Lung (tissue), 12 donors: ENCODE data around the gene GPR146. TPM values are rescaled to one million over a fixed set of nuclear protein-coding genes. Genes with fewer than 3 reads are reported as not detected.

Experiments
- ATAC-seq: fragments of 200-7000 bp; cut with Tn5 transposase; one replicate; pipeline ENCODE4 v1.9.1; 2020; ENCODE audit warnings: moderate number of reproducible peaks; ENCODE audit not compliant: insufficient read depth, low FRiP score
- DNase-seq, 3 donors: peaks; one replicate each; pipeline ENCODE4 v3.0.0-alpha.2; 2013 to 2017
- H3K27ac ChIP-seq, 2 donors: one replicate each; pipeline ENCODE4 v1.5.1; 2013; ENCODE audit warnings: mild to moderate bottlenecking in 2 of 2, moderate library complexity in 2 of 2, control low read depth in 1 of 2, inconsistent platforms in 1 of 2, low read depth in 1 of 2, low read length in 1 of 2
- H3K27me3 ChIP-seq, 3 donors: one replicate each; pipeline ENCODE4 v1.5.1; 2013; ENCODE audit warnings: low read length in 2 of 3; ENCODE audit not compliant: control insufficient read depth in 3 of 3, insufficient read depth in 3 of 3
- H3K36me3 ChIP-seq, 4 donors: one replicate each; pipeline ENCODE4 v1.5.1; 2013; ENCODE audit warnings: low read length in 4 of 4, mild to moderate bottlenecking in 1 of 4, moderate library complexity in 1 of 4; ENCODE audit not compliant: control insufficient read depth in 4 of 4, insufficient read depth in 4 of 4
- H3K4me1 ChIP-seq, 5 donors: one replicate each; pipeline ENCODE4 v1.5.1; 2013; ENCODE audit warnings: low read length in 5 of 5, mild to moderate bottlenecking in 2 of 5, moderate library complexity in 1 of 5; ENCODE audit not compliant: control insufficient read depth in 5 of 5, insufficient read depth in 5 of 5
- H3K4me3 ChIP-seq: one replicate; pipeline ENCODE4 v1.5.1; 2013; ENCODE audit warnings: mild to moderate bottlenecking, control low read depth, moderate library complexity
- H3K9ac ChIP-seq, 2 donors: one replicate each; pipeline ENCODE4 v1.5.1; 2013; ENCODE audit warnings: low read length in 2 of 2, control low read depth in 1 of 2; ENCODE audit not compliant: insufficient read depth in 1 of 2
- H3K9me3 ChIP-seq, 4 donors: one replicate each; pipeline ENCODE4 v1.5.1; 2013; ENCODE audit warnings: low read length in 3 of 4, mild to moderate bottlenecking in 1 of 4, moderate library complexity in 1 of 4; ENCODE audit not compliant: control insufficient read depth in 4 of 4, insufficient read depth in 3 of 4
- WGBS, 2 donors: extraction: QIAGEN DNeasy Blood & Tissue Kit; methylation state at CpG; one replicate each; pipeline ENCODE4 v1.1.7; 2013; 5-methylcytosine and 5-hydroxymethylcytosine counted together
- polyA plus RNA-seq, 2 donors: library from polyadenylated mRNA; stranded (reverse); fragments of 200-250 nt; gene quantifications; one replicate each; pipeline ENCODE4 v1.2.1, GENCODE V29; 2013
- total RNA-seq, 2 donors: library from RNA; depleted of rRNA in 1 of 2; stranded (reverse); fragments of >200 nt in 1 of 2; gene quantifications; one replicate each; pipeline ENCODE4 v1.2.1, GENCODE V29; 2014 to 2021
- TF ChIP-seq, protein P1 (sequence below): IDR thresholded peaks from 2 replicates; pipeline ENCODE4 v1.5.1; 2012; ENCODE audit warnings: mild to moderate bottlenecking; ENCODE audit errors: control extremely low read depth, extremely low read depth
- donor health status: control.
- donor health status: control.
- donor health status: Bipolar disorder and iron deficiency.
- donor health status: healthy.
- donor health status: DM: yes; HTN: yes; CAD: no.

Gene GPR146
- total and polyA plus RNA-seq, 4 donors, result 13.7 to 27.1 (median 14.0) TPM

DNA sequence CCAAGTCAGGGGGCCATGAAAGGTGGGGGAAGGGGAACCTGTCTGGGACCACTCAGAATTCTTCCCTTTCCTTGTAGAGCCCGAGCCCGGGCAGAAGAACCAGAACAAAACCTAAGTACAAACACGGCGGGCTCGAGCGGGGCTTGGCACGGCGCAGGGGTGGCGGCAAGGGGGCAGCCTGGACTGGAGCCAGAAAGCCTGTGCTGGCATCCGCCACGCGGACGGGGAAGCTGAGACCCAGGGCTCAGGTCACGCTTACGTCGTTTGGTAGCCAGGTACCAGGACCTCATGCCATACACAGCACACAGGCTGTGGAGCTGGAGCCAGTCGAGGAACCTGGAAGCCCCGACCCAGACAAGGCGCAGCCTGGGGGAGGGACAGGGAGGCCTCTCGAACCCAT, 37.0 kb downstream of the GPR146 start:
- TF ChIP-seq, protein P1, sequence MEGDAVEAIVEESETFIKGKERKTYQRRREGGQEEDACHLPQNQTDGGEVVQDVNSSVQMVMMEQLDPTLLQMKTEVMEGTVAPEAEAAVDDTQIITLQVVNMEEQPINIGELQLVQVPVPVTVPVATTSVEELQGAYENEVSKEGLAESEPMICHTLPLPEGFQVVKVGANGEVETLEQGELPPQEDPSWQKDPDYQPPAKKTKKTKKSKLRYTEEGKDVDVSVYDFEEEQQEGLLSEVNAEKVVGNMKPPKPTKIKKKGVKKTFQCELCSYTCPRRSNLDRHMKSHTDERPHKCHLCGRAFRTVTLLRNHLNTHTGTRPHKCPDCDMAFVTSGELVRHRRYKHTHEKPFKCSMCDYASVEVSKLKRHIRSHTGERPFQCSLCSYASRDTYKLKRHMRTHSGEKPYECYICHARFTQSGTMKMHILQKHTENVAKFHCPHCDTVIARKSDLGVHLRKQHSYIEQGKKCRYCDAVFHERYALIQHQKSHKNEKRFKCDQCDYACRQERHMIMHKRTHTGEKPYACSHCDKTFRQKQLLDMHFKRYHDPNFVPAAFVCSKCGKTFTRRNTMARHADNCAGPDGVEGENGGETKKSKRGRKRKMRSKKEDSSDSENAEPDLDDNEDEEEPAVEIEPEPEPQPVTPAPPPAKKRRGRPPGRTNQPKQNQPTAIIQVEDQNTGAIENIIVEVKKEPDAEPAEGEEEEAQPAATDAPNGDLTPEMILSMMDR, result no peak
- 74 to 75% methylated on average over 20 of the region's 20 CpGs for WGBS, 2 donors
- ATAC-seq (no peak), DNase-seq (no peak)
- Histone ChIP-seq H3K4me3 (no peak overlapping the region), H3K27ac (no peak overlapping the region), H3K9me3 (no peaks in the 10 kb centered on the region), H3K9ac (no peak overlapping the region), H3K36me3 (no peaks in the 10 kb centered on the region), H3K27me3 (no peaks in the 10 kb centered on the region), H3K4me1 (peaks cover 0 to 26% (median 8%) of the 10 kb centered on the region in 5 donors)

GRCh38 chr7:1081931-1082401, 37.6 kb downstream of the GPR146 start:
- ATAC-seq (no peak), DNase-seq (no peak)
- H3K4me3 ChIP-seq, result no peak overlapping the region
- no peaks in the 10 kb centered on the region for H3K27me3 ChIP-seq
- WGBS, 2 donors, result 64 to 85% methylated on average over 28 to 31 of the region's 31 CpGs
- no peak overlapping the region for H3K9ac ChIP-seq
- no peaks in the 10 kb centered on the region for H3K9me3 ChIP-seq
- H3K27ac ChIP-seq, result peak overlapping the region in 1 of 2 donors; percentile 23
- TF ChIP-seq, protein P1, result no peak
- H3K36me3 ChIP-seq, result no peaks in the 10 kb centered on the region
- H3K4me1 ChIP-seq, result peaks cover 0 to 23% (median 8%) of the 10 kb centered on the region in 5 donors

DNA sequence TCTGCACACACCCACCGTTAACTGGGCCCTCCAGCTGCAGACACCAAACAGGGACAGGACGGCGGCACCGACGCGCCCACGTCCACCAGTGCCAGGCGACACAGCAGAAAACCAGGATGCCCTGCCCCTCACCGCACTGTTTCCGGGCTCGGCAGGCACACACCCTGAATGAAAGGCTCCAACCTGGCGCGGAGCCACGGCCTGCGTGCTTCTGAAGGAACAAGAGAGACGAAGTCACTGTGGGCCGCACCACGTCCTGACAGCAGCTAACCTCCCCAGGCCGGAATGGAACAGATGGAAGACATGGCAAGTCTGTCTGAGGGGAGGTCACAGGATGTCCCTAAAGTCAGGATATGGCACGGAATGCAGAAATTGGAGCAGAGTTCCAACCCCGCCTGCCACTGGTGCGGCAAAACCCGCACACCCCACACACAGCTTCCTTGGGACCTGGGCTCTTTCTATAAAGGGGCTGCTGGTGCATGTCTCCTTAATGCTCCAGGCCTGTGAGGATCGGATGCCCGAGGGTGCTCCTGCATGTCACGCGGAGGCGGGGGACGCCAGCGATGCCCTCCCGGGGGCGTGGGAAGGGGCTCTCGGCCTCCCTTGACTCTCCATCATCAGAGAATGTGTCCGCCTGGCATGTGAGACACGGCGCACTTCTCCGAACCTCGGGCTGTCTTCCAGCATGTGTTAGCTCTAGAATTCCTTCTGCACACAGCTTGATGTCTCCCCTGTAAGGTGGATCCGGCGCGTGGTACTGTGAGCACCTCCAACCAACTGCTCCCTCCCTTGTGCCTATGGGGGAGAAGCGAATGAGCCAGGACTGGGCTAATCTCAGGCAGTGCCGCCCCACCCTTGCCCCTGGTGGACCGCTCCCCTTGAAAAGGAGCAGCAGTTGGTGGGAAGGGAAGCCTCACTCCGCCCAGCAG, 39.6 kb downstream of the GPR146 start:
- Histone ChIP-seq H3K4me1 (peaks cover 3 to 39% (median 19%) of the 10 kb centered on the region in 5 donors), H3K9me3 (no peaks in the 10 kb centered on the region), H3K27me3 (no peaks in the 10 kb centered on the region), H3K9ac (no peak overlapping the region), H3K27ac (peak overlapping the region in 1 of 2 donors; percentile 41), H3K36me3 (no peaks in the 10 kb centered on the region), H3K4me3 (no peak overlapping the region)
- 78 to 88% methylated on average over 45 of the region's 45 CpGs for WGBS, 2 donors
- ATAC-seq (no peak), DNase-seq (no peak)
- TF ChIP-seq, protein P1, result no peak
